Measurements from ENCODE around the gene SLC2A4RG. TPM values are rescaled to one million over a fixed set of nuclear protein-coding genes. Genes with fewer than 3 reads are reported as not detected.

SLC2A4RG gene
- total RNA-seq, 2 experiments from 2014 or later: 123 to 125 TPM

GRCh38 chr20:63707558-63708300, 31.8 kb upstream of the SLC2A4RG start, which contains the start of the genes ARFRP1 and ZGPAT:
TSS of gene ARFRP1 (minus strand) at chr20:63707976. CDS start at chr20:63707091, 885 bp downstream.
TSS of gene ZGPAT (plus strand) at chr20:63708039. CDS start at chr20:63708581, 542 bp downstream.
- ATAC-seq (ENCODE audit: poor library complexity): peak; percentile 78
- Histone ChIP-seq H3K27ac (ENCODE audit: low read depth in 1 of 2, low read length in 2 of 2) (peak within 1 kb of the TSS; percentile 55 to 71), H3K4me3 (ENCODE audit: low read length) (peak within 1 kb of the TSS; percentile 76), H3K9me3 (ENCODE audit: control insufficient read depth in 1 of 2, insufficient read depth in 1 of 2, low read length in 2 of 2) (no peaks in the 10 kb centered on the region), H3K36me3 (ENCODE audit: insufficient read depth, low read length) (peaks cover 67% of the 10 kb centered on the region), H3K4me1 (ENCODE audit: insufficient read depth, low read length) (peaks cover 45% of the 10 kb centered on the region), H3K27me3 (ENCODE audit: control insufficient read depth in 1 of 2, insufficient read depth in 2 of 2, low read length in 2 of 2) (no peaks in the 10 kb centered on the region)
- ChIA-PET CTCF (interaction anchor here (0.6 to 3.9 kb wide), 14 partner anchors 20 to 331 kb away, joined by 3 to 44 read pairs (median 6); partner anchors contain the start of genes LIME1, PRPF6 and SLC2A4RG), POLR2A (interaction anchor here (0.6 to 5.0 kb wide), 21 partner anchors 9 to 188 kb away, joined by 3 to 168 read pairs (median 4); partner anchors contain the start of genes GMEB2, LIME1, PPDPF and PTK6)
- Mint-ChIP-seq H3K4me1 (ENCODE audit: low read depth) (peaks cover 46% of the 10 kb centered on the region), H3K36me3 (ENCODE audit: low read depth) (peaks cover 64% of the 10 kb centered on the region), H3K4me3 (peak within 1 kb of the TSS; percentile 88), H3K27ac (peak within 1 kb of the TSS; percentile 89), H3K9me3 (no peaks in the 10 kb centered on the region), H3K27me3 (no peaks in the 10 kb centered on the region)
- no peak for TF ChIP-seq CTCF (IDR thresholded peaks at IDR 0.05)
- intact Hi-C loops (cut with DNase I, micrococcal nuclease): loop anchor here (1.0 to 10.0 kb wide), 15 partner anchors 29 to 355 kb away; partner anchors contain the start of genes LIME1 (in 2 of the 2), RTEL1 (in 2 of the 2), SAMD10 (in 2 of the 2) and TCEA2 (in 1 of the 2)
- peak; percentile 71 to 94 (median 88) for DNase-seq

GRCh38 chr20:63708301-63709148, 31.1 kb upstream of the SLC2A4RG start:
- Histone ChIP-seq H3K36me3 (ENCODE audit: insufficient read depth, low read length) (peaks cover 66% of the 10 kb centered on the region), H3K4me1 (ENCODE audit: insufficient read depth, low read length) (peaks cover 47% of the 10 kb centered on the region), H3K4me3 (ENCODE audit: low read length) (peak overlapping the region; percentile 76), H3K27me3 (ENCODE audit: control insufficient read depth in 1 of 2, insufficient read depth in 2 of 2, low read length in 2 of 2) (no peaks in the 10 kb centered on the region), H3K9me3 (ENCODE audit: control insufficient read depth in 1 of 2, insufficient read depth in 1 of 2, low read length in 2 of 2) (no peaks in the 10 kb centered on the region), H3K27ac (ENCODE audit: low read depth in 1 of 2, low read length in 2 of 2) (peak overlapping the region; percentile 55 to 71)
- H3K4me3 Mint-ChIP-seq: peak overlapping the region; percentile 78
- ChIA-PET POLR2A (interaction anchor here (0.6 to 5.0 kb wide), 19 partner anchors 9 to 188 kb away, joined by 3 to 168 read pairs (median 5); partner anchors contain the start of genes GMEB2, LIME1, PPDPF and PTK6), CTCF (interaction anchor here (0.6 to 3.9 kb wide), 11 partner anchors 19 to 272 kb away, joined by 3 to 44 read pairs (median 6); partner anchors contain the start of genes LIME1, PRPF6 and SLC2A4RG)
- H3K4me1 Mint-ChIP-seq (ENCODE audit: low read depth): peaks cover 46% of the 10 kb centered on the region
- peaks cover 72% of the 10 kb centered on the region for H3K36me3 Mint-ChIP-seq (ENCODE audit: low read depth)
- no peak for TF ChIP-seq CTCF (IDR thresholded peaks at IDR 0.05)
- H3K27ac Mint-ChIP-seq: peak overlapping the region; percentile 58
- peak in 1 of 14 experiments; percentile 36 for DNase-seq
- ATAC-seq (ENCODE audit: poor library complexity): no peak
- intact Hi-C loops (cut with DNase I, micrococcal nuclease): loop anchor here (1.0 to 10.0 kb wide), 5 partner anchors 28 to 354 kb away; partner anchors contain the start of genes SAMD10 (in 2 of the 2), LIME1 (in 1 of the 2), TCEA2 (in 1 of the 2) and UCKL1 (in 1 of the 2)
- no peaks in the 10 kb centered on the region for H3K27me3 Mint-ChIP-seq
- no peaks in the 10 kb centered on the region for H3K9me3 Mint-ChIP-seq
